HEK293 (cell line): ENCODE data around the gene RAET1G.

Source experiments
- BCL11A ChIP-seq: fragments of 450-650 bp; formaldehyde crosslinking; IDR thresholded peaks from 2 replicates; pipeline ENCODE4 v1.5.1; 2016; ENCODE audit warnings: low read depth, missing biosample characterization, missing genetic modification characterization
- CTCF ChIP-seq: fragments of 450-650 bp; formaldehyde crosslinking; IDR thresholded peaks from 2 replicates; pipeline ENCODE4 v1.5.1; 2016; ENCODE audit warnings: missing biosample characterization, missing genetic modification characterization
- GLI4 ChIP-seq: fragments of 450-650 bp; formaldehyde crosslinking; IDR thresholded peaks from 2 replicates; pipeline ENCODE4 v1.5.1; 2016; ENCODE audit warnings: missing biosample characterization, missing genetic modification characterization
- PRDM10 ChIP-seq: fragments of 450-650 bp; formaldehyde crosslinking; IDR thresholded peaks from 2 replicates; pipeline ENCODE4 v1.5.1; 2016; ENCODE audit warnings: missing biosample characterization, missing genetic modification characterization
- REST ChIP-seq: fragments of 450-650 bp; formaldehyde crosslinking; IDR thresholded peaks from 2 replicates; pipeline ENCODE4 v1.5.1; 2016; ENCODE audit warnings: missing biosample characterization, missing genetic modification characterization
- ZBTB48 ChIP-seq: fragments of 450-650 bp; formaldehyde crosslinking; IDR thresholded peaks from 2 replicates; pipeline ENCODE4 v1.5.1; 2016; ENCODE audit warnings: missing biosample characterization, missing genetic modification characterization
- ZBTB8A ChIP-seq: fragments of 450-650 bp; formaldehyde crosslinking; IDR thresholded peaks from 2 replicates; pipeline ENCODE4 v1.5.1; 2016; ENCODE audit warnings: missing biosample characterization, missing genetic modification characterization
- ZNF18 ChIP-seq: fragments of 450-650 bp; formaldehyde crosslinking; IDR thresholded peaks from 2 replicates; pipeline ENCODE4 v1.5.1; 2016; ENCODE audit warnings: missing biosample characterization, missing genetic modification characterization
- ZNF292 ChIP-seq: fragments of 450-650 bp; formaldehyde crosslinking; IDR thresholded peaks from 2 replicates; pipeline ENCODE4 v1.5.1; 2016; ENCODE audit warnings: low read depth, missing biosample characterization, missing genetic modification characterization, borderline replicate concordance
- ZNF366 ChIP-seq: fragments of 450-650 bp; formaldehyde crosslinking; conservative IDR thresholded peaks from 2 replicates; pipeline ENCODE4 v1.5.1; 2016; ENCODE audit warnings: missing biosample characterization, missing genetic modification characterization
- ZNF76 ChIP-seq: fragments of 450-650 bp; formaldehyde crosslinking; IDR thresholded peaks from 2 replicates; pipeline ENCODE4; 2016; ENCODE audit warnings: low read depth, missing biosample characterization, missing genetic modification characterization, borderline replicate concordance
- ZNF830 ChIP-seq: fragments of 450-650 bp; IDR thresholded peaks from 2 replicates; pipeline ENCODE4 v1.5.0; 2018; ENCODE audit warnings: missing biosample characterization, missing genetic modification characterization, low read depth, mild to moderate bottlenecking, moderate library complexity

- TF ChIP-seq CTCF (tag by site-specific recombination) = no peak
- TF ChIP-seq ZNF292 (tag by site-specific recombination) = no peak
- no peak for TF ChIP-seq ZNF18
- no peak for TF ChIP-seq GLI4 (tag by site-specific recombination)
- no peak for TF ChIP-seq ZBTB48 (tag by site-specific recombination)
- no peak for TF ChIP-seq PRDM10 (tag by site-specific recombination)
- TF ChIP-seq BCL11A (tag by site-specific recombination) = no peak
- no peak for TF ChIP-seq REST (tag by site-specific recombination)
- TF ChIP-seq ZNF76 (tag by site-specific recombination) = no peak
- TF ChIP-seq ZBTB8A = no peak
- no peak for TF ChIP-seq ZNF830
- TF ChIP-seq ZNF366 (tag by site-specific recombination) = no peak
Measured at GRCh38 chr6:149884215-149884614, 38.7 kb downstream of the RAET1G start.
